Caco-2 (cell line): ENCODE measurements around the gene PPP2R3C. TPM values are rescaled to one million over a fixed set of nuclear protein-coding genes. Genes with fewer than 3 reads are reported as not detected.
A peak's percentile ranks its signal among the peaks of the same experiment; 100 is the strongest.

ENCODE experiments used
- BruUV-seq: library from RNA; stranded (reverse); fragments of 400-500 nt; replicated peaks from 2 replicates; lab custom pipeline; 2021; lab: Mats Ljungman, UMichigan
- CTCF ChIA-PET: fragments of 300-600 bp; sonication (Branson Sonifier 250); formaldehyde crosslinking; loops from one replicate; lab custom pipeline; 2022; ENCODE audit warnings: antibody characterized with exemption; lab: Charles Lee
- POLR2A ChIA-PET: fragments of 300-600 bp; sonication (Branson Sonifier 250); formaldehyde crosslinking; loops from one replicate; lab custom pipeline; 2022; ENCODE audit warnings: antibody characterized with exemption; lab: Charles Lee
- DNase-seq, 2 experiments: peaks; one replicate each; pipeline versions ENCODE4 v3.0.0 to v3.0.0-alpha.2; 2020 to 2022
- H3K27me3 ChIP-seq: replicated peaks from 2 replicates; pipeline ENCODE4 v1.6.0; 2011; ENCODE audit warnings: low read length; ENCODE audit not compliant: control insufficient read depth, insufficient read depth
- H3K36me3 ChIP-seq: 2 replicates; pipeline ENCODE4 v1.5.1; 2011; ENCODE audit warnings: low read length; ENCODE audit not compliant: control insufficient read depth, insufficient read depth
- H3K4me1 ChIP-seq: fragments of 250-450 bp; sonication (Bioruptor Pico); 2 replicates; pipeline ENCODE4 v1.5.1; 2020; ENCODE audit warnings: mild to moderate bottlenecking
- H3K4me3 ChIP-seq: 2 replicates; pipeline ENCODE4 v1.5.1; 2011; ENCODE audit warnings: low read depth, mild to moderate bottlenecking, control low read depth, low read length
- H3K9me3 ChIP-seq: fragments of 250-450 bp; sonication (Bioruptor Pico); 2 replicates; pipeline ENCODE4 v1.5.1; 2020; ENCODE audit warnings: mild to moderate bottlenecking, moderate library complexity
- H3K27ac Mint-ChIP-seq: one replicate; pipeline ENCODE4 v1.8.0; 2022; ENCODE audit warnings: mixed read lengths; ENCODE audit not compliant: unreplicated experiment
- H3K27me3 Mint-ChIP-seq: one replicate; pipeline ENCODE4 v1.8.0; 2022; ENCODE audit warnings: mixed read lengths; ENCODE audit not compliant: insufficient read depth, unreplicated experiment
- H3K36me3 Mint-ChIP-seq: one replicate; pipeline ENCODE4 v1.8.0; 2022; ENCODE audit warnings: mild to moderate bottlenecking, mixed read lengths; ENCODE audit not compliant: insufficient read depth, unreplicated experiment
- H3K4me1 Mint-ChIP-seq: one replicate; pipeline ENCODE4 v1.8.0; 2022; ENCODE audit warnings: low read depth, mixed read lengths; ENCODE audit not compliant: unreplicated experiment
- H3K4me3 Mint-ChIP-seq: one replicate; pipeline ENCODE4 v1.8.0; 2022; ENCODE audit warnings: mild to moderate bottlenecking, moderate library complexity, mixed read lengths; ENCODE audit not compliant: unreplicated experiment
- H3K9me3 Mint-ChIP-seq: one replicate; pipeline ENCODE4 v1.8.0; 2022; ENCODE audit warnings: mixed read lengths; ENCODE audit not compliant: unreplicated experiment
- intact Hi-C: fragments of 100-400 bp; cut with micrococcal nuclease; formaldehyde crosslinking; loops from one replicate; pipeline ENCODE4 v1.10.0; 2022; ENCODE audit not compliant: unreplicated experiment
- total RNA-seq: library from RNA; stranded (reverse); gene quantifications from 2 replicates; pipeline ENCODE4 v1.2.3, GENCODE V29; 2022
- TF ChIP-seq, protein P1 (sequence below), 2 experiments: fragments of 200-600 bp in 1 of 2; IDR thresholded peaks; 1 replicate in 1 of 2; 2 replicates in 1 of 2; pipeline versions ENCODE4 v1.5.1 to v1.8.0; 2011 to 2022; ENCODE audit warnings: antibody characterized with exemption in 1 of 2, control low read depth in 1 of 2, inconsistent platforms in 1 of 2, low read depth in 1 of 2, low read length in 1 of 2, mild to moderate bottlenecking in 1 of 2, moderate library complexity in 1 of 2; ENCODE audit not compliant: insufficient read depth in 1 of 2, severe bottlenecking in 1 of 2, unreplicated experiment in 1 of 2

PPP2R3C gene
- total RNA-seq, 1 experiment from 2014 or later, result 23.3 TPM

DNA sequence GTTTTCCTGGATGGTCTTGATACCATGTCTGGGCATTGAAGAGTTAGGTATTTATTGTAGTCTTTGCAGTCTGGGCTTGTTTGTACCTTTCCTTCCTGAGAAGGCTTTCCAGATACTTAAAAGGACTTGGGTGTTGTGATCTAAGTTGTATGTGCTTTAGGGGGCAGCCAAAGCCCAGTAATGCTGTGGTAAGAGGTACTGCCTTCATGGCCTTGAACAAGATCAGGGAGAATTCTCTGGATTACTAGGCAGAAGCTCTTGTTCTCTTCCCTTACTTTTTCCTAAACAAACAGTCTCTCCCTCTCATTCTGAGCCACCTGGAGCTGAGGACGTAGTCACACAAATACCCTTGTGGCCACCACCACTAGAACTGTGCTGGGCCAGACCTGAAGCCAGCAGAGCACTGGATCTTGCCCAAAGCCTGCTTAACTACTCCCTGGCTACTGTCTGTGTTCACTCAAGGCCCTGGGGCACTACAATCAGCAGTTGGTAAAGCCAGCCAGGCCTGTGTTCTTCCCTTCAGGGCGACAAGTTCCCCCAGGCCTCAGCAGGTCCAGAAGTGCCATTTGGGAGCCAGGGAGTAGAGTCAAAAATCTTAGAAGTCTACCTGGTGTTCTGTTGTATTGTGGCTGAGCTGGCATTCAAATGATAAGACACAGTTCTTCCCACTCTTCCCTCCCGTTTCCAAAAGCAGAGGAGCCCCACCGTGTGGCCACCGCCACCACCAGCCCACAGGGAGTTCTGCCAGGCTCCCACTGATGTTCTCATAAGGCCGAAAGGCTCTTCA lies 11.9 kb upstream of the PPP2R3C start:
- BruUV-seq, result no TSS peak
- peaks cover 42% of the 10 kb centered on the region for H3K36me3 Mint-ChIP-seq
- no peaks in the 10 kb centered on the region for H3K4me1 Mint-ChIP-seq
- TF ChIP-seq, protein P1, sequence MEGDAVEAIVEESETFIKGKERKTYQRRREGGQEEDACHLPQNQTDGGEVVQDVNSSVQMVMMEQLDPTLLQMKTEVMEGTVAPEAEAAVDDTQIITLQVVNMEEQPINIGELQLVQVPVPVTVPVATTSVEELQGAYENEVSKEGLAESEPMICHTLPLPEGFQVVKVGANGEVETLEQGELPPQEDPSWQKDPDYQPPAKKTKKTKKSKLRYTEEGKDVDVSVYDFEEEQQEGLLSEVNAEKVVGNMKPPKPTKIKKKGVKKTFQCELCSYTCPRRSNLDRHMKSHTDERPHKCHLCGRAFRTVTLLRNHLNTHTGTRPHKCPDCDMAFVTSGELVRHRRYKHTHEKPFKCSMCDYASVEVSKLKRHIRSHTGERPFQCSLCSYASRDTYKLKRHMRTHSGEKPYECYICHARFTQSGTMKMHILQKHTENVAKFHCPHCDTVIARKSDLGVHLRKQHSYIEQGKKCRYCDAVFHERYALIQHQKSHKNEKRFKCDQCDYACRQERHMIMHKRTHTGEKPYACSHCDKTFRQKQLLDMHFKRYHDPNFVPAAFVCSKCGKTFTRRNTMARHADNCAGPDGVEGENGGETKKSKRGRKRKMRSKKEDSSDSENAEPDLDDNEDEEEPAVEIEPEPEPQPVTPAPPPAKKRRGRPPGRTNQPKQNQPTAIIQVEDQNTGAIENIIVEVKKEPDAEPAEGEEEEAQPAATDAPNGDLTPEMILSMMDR (IDR thresholded peaks at IDR 0.05; ENCODE audit: insufficient read depth in 1 of 2, low read depth in 1 of 2, low read length in 1 of 2, severe bottlenecking in 1 of 2, unreplicated experiment in 1 of 2), result no peak
- Histone ChIP-seq H3K27me3 (no peaks in the 10 kb centered on the region), H3K36me3 (no peaks in the 10 kb centered on the region), H3K4me1 (no peaks in the 10 kb centered on the region), H3K4me3 (no peak overlapping the region), H3K9me3 (no peaks in the 10 kb centered on the region)
- ChIA-PET CTCF (interaction anchor here (0.6 kb wide), 1 partner anchor 176 kb away, joined by 3 read pairs; no protein-coding TSS in a partner anchor), POLR2A (no interaction called here)
- no peaks in the 10 kb centered on the region for H3K27me3 Mint-ChIP-seq
- no peak overlapping the region for H3K27ac Mint-ChIP-seq
- DNase-seq, result no peak
- H3K9me3 Mint-ChIP-seq, result no peaks in the 10 kb centered on the region
- no peak overlapping the region for H3K4me3 Mint-ChIP-seq
- intact Hi-C loops, result no loop called here

DNA sequence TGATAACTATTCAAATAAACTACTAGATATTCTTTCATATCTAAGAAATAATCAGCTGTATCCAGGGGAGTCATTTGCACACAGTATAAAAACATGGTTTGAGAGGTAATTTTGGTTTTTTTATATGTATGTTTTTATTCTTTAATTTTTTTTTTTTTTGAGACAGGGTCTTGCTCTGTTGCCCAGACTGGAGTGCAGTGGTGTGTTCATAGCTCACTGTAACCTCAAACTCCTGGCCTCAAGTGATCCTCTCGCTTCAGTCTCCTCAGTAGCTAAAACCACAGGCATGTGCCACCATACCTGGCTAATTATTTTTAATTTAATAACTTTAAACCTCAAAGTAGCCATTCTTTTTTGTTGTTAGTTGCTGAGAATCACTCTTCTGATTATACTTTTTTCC lies 2.3 kb upstream of the PPP2R3C start:
- no peak for DNase-seq
- H3K9me3 ChIP-seq, result no peaks in the 10 kb centered on the region
- TF ChIP-seq, protein P1 (IDR thresholded peaks at IDR 0.05; ENCODE audit: insufficient read depth in 1 of 2, low read depth in 1 of 2, low read length in 1 of 2, severe bottlenecking in 1 of 2, unreplicated experiment in 1 of 2), result no peak
- BruUV-seq, result no TSS peak
- H3K4me1 ChIP-seq, result no peaks in the 10 kb centered on the region
- no peak overlapping the region for H3K4me3 Mint-ChIP-seq
- intact Hi-C loops, result loop anchor here (10.0 kb wide), 2 partner anchors 171 to 281 kb away; partner anchors contain the start of genes NFKBIA and PSMA6
- peaks cover 58% of the 10 kb centered on the region for H3K36me3 Mint-ChIP-seq
- no peaks in the 10 kb centered on the region for H3K27me3 Mint-ChIP-seq
- no peak overlapping the region for H3K4me3 ChIP-seq
- no peaks in the 10 kb centered on the region for H3K9me3 Mint-ChIP-seq
- CTCF ChIA-PET, result no interaction called here
- H3K27ac Mint-ChIP-seq, result no peak overlapping the region
- no peaks in the 10 kb centered on the region for H3K36me3 ChIP-seq
- POLR2A ChIA-PET, result interaction anchor here (0.8 kb wide), 1 partner anchor 78 kb away, joined by 4 read pairs; the partner anchor contains the start of gene FAM177A1
- no peaks in the 10 kb centered on the region for H3K27me3 ChIP-seq
- H3K4me1 Mint-ChIP-seq, result peaks cover 38% of the 10 kb centered on the region

GRCh38 chr14:35123388-35123703 lies 1.6 kb upstream of the PPP2R3C start:
- CTCF ChIA-PET, result no interaction called here

More at GRCh38 chr14:35123388-35123703, 1.6 kb upstream of the PPP2R3C start:
- no peaks in the 10 kb centered on the region for H3K27me3 ChIP-seq
- no peak for DNase-seq
- Mint-ChIP-seq H3K9me3 (no peaks in the 10 kb centered on the region), H3K36me3 (peaks cover 58% of the 10 kb centered on the region), H3K4me1 (peaks cover 38% of the 10 kb centered on the region), H3K4me3 (peak overlapping the region; percentile 88), H3K27ac (peak overlapping the region; percentile 100), H3K27me3 (no peaks in the 10 kb centered on the region)
- TF ChIP-seq, protein P1 (IDR thresholded peaks at IDR 0.05; ENCODE audit: insufficient read depth in 1 of 2, low read depth in 1 of 2, low read length in 1 of 2, severe bottlenecking in 1 of 2, unreplicated experiment in 1 of 2), result no peak
- H3K4me1 ChIP-seq, result no peaks in the 10 kb centered on the region
- peak overlapping the region; percentile 70 for H3K4me3 ChIP-seq
- no peaks in the 10 kb centered on the region for H3K36me3 ChIP-seq
- POLR2A ChIA-PET, result interaction anchor here (0.8 kb wide), 1 partner anchor 77 kb away, joined by 4 read pairs; the partner anchor contains the start of gene FAM177A1
- H3K9me3 ChIP-seq, result no peaks in the 10 kb centered on the region
- no TSS peak for BruUV-seq
- intact Hi-C loops, result loop anchor here (2.0 to 10.0 kb wide), 3 partner anchors 77 to 281 kb away; partner anchors contain the start of genes FAM177A1, NFKBIA and PSMA6
